Activated CD8-positive, alpha-beta T cell treated with anti-CD3 and anti-CD28 coated beads for 36 hours (primary cell): ENCODE measurements around the gene WNT7B. TPM values are rescaled to one million over a fixed set of nuclear protein-coding genes. Genes with fewer than 3 reads are reported as not detected.

Experiments
- ATAC-seq: fragments of 200-7000 bp; cut with Tn5 transposase; one replicate; pipeline ENCODE4 v1.10.0; 2021; ENCODE audit warnings: mild to moderate bottlenecking, moderate library complexity
- CTCF ChIA-PET: fragments of 350-600 bp; sonication (Branson Sonifier 250); formaldehyde crosslinking; loops from one replicate; lab custom pipeline; 2021; ENCODE audit warnings: antibody characterized with exemption; lab: Charles Lee
- POLR2A ChIA-PET: fragments of 350-600 bp; sonication (Branson Sonifier 250); formaldehyde crosslinking; loops from one replicate; lab custom pipeline; 2021; ENCODE audit warnings: antibody characterized with exemption; lab: Charles Lee
- DNase-seq: peaks from one replicate; pipeline ENCODE4 v3.0.0-alpha.2; 2020
- H3K27ac Mint-ChIP-seq: one replicate; pipeline ENCODE4 v1.8.0; 2021; ENCODE audit warnings: mild to moderate bottlenecking, mixed read lengths
- H3K27me3 Mint-ChIP-seq: one replicate; pipeline ENCODE4 v1.8.0; 2021; ENCODE audit warnings: mixed read lengths
- H3K36me3 Mint-ChIP-seq: one replicate; pipeline ENCODE4 v1.8.0; 2021; ENCODE audit warnings: low read depth, mixed read lengths
- H3K4me1 Mint-ChIP-seq: one replicate; pipeline ENCODE4 v1.8.0; 2021; ENCODE audit warnings: low read depth, mixed read lengths
- H3K4me3 Mint-ChIP-seq: one replicate; pipeline ENCODE4 v1.8.0; 2021; ENCODE audit warnings: mild to moderate bottlenecking, moderate library complexity, mixed read lengths
- H3K9me3 Mint-ChIP-seq: one replicate; pipeline ENCODE4 v1.8.0; 2021; ENCODE audit warnings: mixed read lengths
- intact Hi-C: fragments of 100-400 bp; cut with micrococcal nuclease; formaldehyde crosslinking; loops from one replicate; pipeline ENCODE4 v1.10.0; 2022
- total RNA-seq, 2 experiments: library from RNA; stranded (reverse); gene quantifications; one replicate each; pipeline ENCODE4 v1.2.3, GENCODE V29; 2021
- TF ChIP-seq, protein P1 (sequence below): fragments of 200-600 bp; IDR thresholded peaks from one replicate; pipeline ENCODE4 v1.8.0; 2022; ENCODE audit warnings: antibody characterized with exemption, mild to moderate bottlenecking

Gene WNT7B
- total RNA-seq, 2 experiments from 2014 or later, result not detected

DNA sequence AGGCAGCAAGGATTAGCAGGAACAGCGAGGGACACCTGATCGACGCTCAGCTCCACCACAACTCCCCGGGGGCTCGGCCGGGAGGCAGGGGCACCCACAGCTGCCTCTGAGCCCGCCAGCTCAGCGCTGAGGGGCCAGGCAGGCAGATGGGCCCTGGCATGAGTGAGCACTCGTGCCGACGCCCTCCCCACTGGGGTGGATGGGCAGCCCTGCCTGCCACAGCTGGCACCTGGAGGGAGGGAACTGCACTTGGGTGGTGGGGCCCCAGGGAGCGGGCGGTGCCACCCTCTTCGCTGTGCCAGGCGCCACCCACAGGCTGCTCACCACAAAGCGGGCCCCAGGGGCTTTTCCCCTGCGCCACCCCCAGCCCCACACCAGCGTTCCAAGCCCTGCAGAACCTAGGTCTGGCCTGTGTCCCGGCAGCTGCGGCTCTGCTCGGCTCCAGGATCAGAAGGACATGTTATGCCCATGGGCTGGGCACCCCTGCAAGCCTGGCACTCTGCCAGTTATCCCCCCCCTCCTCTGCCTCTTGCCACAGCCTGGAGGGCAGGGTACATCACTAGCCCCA, 28.8 kb downstream of the WNT7B start:
- H3K9me3 Mint-ChIP-seq, result no peaks in the 10 kb centered on the region
- H3K27me3 Mint-ChIP-seq, result peaks cover 7% of the 10 kb centered on the region
- ChIA-PET POLR2A (no interaction called here), CTCF (no interaction called here)
- no peak overlapping the region for H3K27ac Mint-ChIP-seq
- intact Hi-C loops, result no loop called here
- no peak for ATAC-seq
- no peaks in the 10 kb centered on the region for H3K4me1 Mint-ChIP-seq
- H3K36me3 Mint-ChIP-seq, result no peaks in the 10 kb centered on the region
- no peak overlapping the region for H3K4me3 Mint-ChIP-seq
- no peak for DNase-seq
- TF ChIP-seq, protein P1, sequence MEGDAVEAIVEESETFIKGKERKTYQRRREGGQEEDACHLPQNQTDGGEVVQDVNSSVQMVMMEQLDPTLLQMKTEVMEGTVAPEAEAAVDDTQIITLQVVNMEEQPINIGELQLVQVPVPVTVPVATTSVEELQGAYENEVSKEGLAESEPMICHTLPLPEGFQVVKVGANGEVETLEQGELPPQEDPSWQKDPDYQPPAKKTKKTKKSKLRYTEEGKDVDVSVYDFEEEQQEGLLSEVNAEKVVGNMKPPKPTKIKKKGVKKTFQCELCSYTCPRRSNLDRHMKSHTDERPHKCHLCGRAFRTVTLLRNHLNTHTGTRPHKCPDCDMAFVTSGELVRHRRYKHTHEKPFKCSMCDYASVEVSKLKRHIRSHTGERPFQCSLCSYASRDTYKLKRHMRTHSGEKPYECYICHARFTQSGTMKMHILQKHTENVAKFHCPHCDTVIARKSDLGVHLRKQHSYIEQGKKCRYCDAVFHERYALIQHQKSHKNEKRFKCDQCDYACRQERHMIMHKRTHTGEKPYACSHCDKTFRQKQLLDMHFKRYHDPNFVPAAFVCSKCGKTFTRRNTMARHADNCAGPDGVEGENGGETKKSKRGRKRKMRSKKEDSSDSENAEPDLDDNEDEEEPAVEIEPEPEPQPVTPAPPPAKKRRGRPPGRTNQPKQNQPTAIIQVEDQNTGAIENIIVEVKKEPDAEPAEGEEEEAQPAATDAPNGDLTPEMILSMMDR, result no peak

DNA sequence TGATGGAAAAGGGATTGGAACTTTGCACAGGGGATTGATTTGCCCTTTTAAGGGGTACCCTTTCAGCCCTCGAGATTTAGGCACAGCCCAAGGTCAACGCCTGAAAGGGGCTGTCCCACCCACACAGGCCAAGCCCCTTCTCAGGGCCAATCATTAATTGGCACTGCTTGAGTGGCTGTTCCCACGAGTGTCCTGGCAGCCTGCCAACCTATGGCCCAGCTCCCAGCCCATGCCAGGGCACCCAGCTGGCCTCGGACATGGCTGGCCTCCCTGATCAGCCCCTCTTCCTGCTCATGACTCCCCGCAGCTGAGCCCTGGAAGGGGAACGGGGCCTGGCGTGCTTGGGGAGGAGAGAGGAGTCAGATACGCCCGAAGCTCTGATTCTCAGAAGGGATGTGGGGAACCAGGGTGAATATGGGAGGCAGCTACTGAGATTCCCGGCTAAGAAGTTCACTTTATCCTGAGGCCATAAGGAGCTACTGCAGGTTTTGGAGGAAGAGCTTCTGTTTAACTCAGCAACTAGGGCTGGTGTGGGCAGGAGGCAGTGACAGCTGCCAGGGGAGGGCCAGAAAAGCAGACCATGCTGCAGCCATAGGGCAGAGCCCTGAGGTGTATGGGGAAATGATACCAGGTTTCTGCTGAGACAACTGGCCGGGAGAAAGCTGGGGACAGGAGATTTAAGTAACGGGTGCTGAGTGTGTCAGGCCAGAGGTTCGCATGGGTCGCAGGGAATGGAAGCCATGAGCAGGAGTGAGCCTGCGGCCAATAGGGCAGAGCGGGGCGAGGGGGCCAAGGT, 30.0 kb downstream of the WNT7B start:
- TF ChIP-seq, protein P1, result no peak
- ChIA-PET POLR2A (interaction anchor here (0.6 kb wide), 1 partner anchor 276 kb away, joined by 3 read pairs; no protein-coding TSS in a partner anchor), CTCF (interaction anchor here (0.8 kb wide), 1 partner anchor 84 kb away, joined by 3 read pairs; no protein-coding TSS in a partner anchor)
- H3K27me3 Mint-ChIP-seq, result peaks cover 5% of the 10 kb centered on the region
- H3K36me3 Mint-ChIP-seq, result no peaks in the 10 kb centered on the region
- DNase-seq, result no peak
- no peak overlapping the region for H3K27ac Mint-ChIP-seq
- ATAC-seq, result no peak
- H3K9me3 Mint-ChIP-seq, result no peaks in the 10 kb centered on the region
- no peak overlapping the region for H3K4me3 Mint-ChIP-seq
- no peaks in the 10 kb centered on the region for H3K4me1 Mint-ChIP-seq
- intact Hi-C loops, result no loop called here

DNA sequence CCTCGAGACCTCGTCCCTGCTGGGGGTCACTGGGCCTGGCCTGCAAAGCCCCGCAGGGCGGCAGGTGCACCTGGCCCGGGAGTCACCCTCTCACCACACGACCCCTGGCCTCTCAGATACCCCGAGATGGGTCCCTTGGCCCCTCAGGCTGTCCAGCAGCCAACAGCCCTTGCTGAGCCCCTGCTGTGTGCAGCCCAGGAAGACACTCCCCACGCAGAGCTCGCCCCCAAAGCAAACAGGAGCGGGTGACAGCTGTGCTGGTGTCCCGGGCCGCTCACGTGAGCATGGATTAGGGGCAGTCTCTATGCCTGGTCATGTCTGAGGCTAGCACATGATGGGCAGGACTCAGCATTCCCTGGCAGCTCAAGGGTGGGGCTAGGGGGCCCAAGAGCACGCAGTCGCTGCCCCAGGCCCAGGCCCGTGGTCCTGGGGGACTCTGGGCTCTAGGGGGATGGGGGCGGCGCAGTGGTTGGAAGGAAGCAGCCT, 31.3 kb downstream of the WNT7B start:
- Mint-ChIP-seq H3K4me3 (no peak overlapping the region), H3K4me1 (no peaks in the 10 kb centered on the region), H3K36me3 (no peaks in the 10 kb centered on the region), H3K27ac (no peak overlapping the region), H3K27me3 (peaks cover 1% of the 10 kb centered on the region), H3K9me3 (no peaks in the 10 kb centered on the region)
- CTCF ChIA-PET, result no interaction called here
- POLR2A ChIA-PET, result no interaction called here
- intact Hi-C loops, result no loop called here
- TF ChIP-seq, protein P1, result no peak
- ATAC-seq (no peak), DNase-seq (no peak)

DNA sequence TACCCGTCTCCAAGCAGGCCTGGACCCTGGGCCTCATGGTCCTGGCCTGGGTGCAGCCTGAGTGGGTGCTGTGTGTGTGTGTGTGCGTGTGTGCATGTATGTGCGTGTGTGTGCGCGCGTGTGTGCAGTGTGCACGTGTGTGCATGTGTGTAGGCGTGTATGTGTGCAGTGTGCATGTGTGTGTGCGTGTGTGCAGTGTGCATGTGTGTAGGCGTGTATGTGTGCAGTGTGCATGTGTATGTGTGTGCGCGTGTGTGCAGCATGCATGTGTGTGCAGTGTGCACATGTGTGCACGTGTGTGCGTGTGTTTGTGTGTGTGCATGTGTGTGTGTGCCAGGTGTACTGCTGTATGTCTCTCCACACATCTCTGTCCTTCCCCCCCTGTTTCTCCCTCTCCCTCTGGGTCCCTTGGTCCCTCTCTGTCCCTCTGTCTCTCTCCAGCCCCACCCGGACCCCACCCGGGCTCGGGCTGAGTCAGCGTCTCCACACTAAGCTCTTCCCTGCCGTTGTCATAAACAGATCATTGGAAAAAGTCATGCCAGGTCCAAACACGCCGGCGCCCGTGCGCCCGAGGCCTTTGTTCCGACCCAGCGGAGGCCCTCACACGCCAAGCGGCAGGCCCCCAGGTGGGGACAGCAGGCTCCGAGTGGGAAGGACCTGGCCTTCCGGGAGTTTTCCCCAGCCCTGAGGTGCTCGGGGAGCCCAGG, 34.0 kb downstream of the WNT7B start:
- Mint-ChIP-seq H3K9me3 (no peaks in the 10 kb centered on the region), H3K27ac (no peak overlapping the region), H3K27me3 (no peaks in the 10 kb centered on the region), H3K4me1 (no peaks in the 10 kb centered on the region), H3K4me3 (no peak overlapping the region), H3K36me3 (no peaks in the 10 kb centered on the region)
- ChIA-PET CTCF (no interaction called here), POLR2A (no interaction called here)
- TF ChIP-seq, protein P1, result no peak
- DNase-seq, result no peak
- intact Hi-C loops, result no loop called here
- ATAC-seq, result no peak
